Lung (tissue), 12 donors: ENCODE results near the gene SYTL2. TPM values are rescaled to one million over a fixed set of nuclear protein-coding genes. Genes with fewer than 3 reads are reported as not detected.

ENCODE experiments used
- ATAC-seq: fragments of 200-7000 bp; cut with Tn5 transposase; one replicate; pipeline ENCODE4 v1.9.1; 2020; ENCODE audit warnings: moderate number of reproducible peaks; ENCODE audit not compliant: insufficient read depth, low FRiP score
- DNase-seq, 3 donors: peaks; one replicate each; pipeline ENCODE4 v3.0.0-alpha.2; 2013 to 2017
- H3K27ac ChIP-seq, 2 donors: one replicate each; pipeline ENCODE4 v1.5.1; 2013; ENCODE audit warnings: mild to moderate bottlenecking in 2 of 2, moderate library complexity in 2 of 2, control low read depth in 1 of 2, inconsistent platforms in 1 of 2, low read depth in 1 of 2, low read length in 1 of 2
- H3K27me3 ChIP-seq, 3 donors: one replicate each; pipeline ENCODE4 v1.5.1; 2013; ENCODE audit warnings: low read length in 2 of 3; ENCODE audit not compliant: control insufficient read depth in 3 of 3, insufficient read depth in 3 of 3
- H3K36me3 ChIP-seq, 4 donors: one replicate each; pipeline ENCODE4 v1.5.1; 2013; ENCODE audit warnings: low read length in 4 of 4, mild to moderate bottlenecking in 1 of 4, moderate library complexity in 1 of 4; ENCODE audit not compliant: control insufficient read depth in 4 of 4, insufficient read depth in 4 of 4
- H3K4me1 ChIP-seq, 5 donors: one replicate each; pipeline ENCODE4 v1.5.1; 2013; ENCODE audit warnings: low read length in 5 of 5, mild to moderate bottlenecking in 2 of 5, moderate library complexity in 1 of 5; ENCODE audit not compliant: control insufficient read depth in 5 of 5, insufficient read depth in 5 of 5
- H3K4me3 ChIP-seq: one replicate; pipeline ENCODE4 v1.5.1; 2013; ENCODE audit warnings: mild to moderate bottlenecking, control low read depth, moderate library complexity
- H3K9ac ChIP-seq, 2 donors: one replicate each; pipeline ENCODE4 v1.5.1; 2013; ENCODE audit warnings: low read length in 2 of 2, control low read depth in 1 of 2; ENCODE audit not compliant: insufficient read depth in 1 of 2
- H3K9me3 ChIP-seq, 4 donors: one replicate each; pipeline ENCODE4 v1.5.1; 2013; ENCODE audit warnings: low read length in 3 of 4, mild to moderate bottlenecking in 1 of 4, moderate library complexity in 1 of 4; ENCODE audit not compliant: control insufficient read depth in 4 of 4, insufficient read depth in 3 of 4
- CTCF ChIP-seq: IDR thresholded peaks from 2 replicates; pipeline ENCODE4 v1.5.1; 2012; ENCODE audit warnings: mild to moderate bottlenecking; ENCODE audit errors: control extremely low read depth, extremely low read depth
- WGBS, 2 donors: extraction: QIAGEN DNeasy Blood & Tissue Kit; methylation state at CpG; one replicate each; pipeline ENCODE4 v1.1.7; 2013; 5-methylcytosine and 5-hydroxymethylcytosine counted together
- polyA plus RNA-seq, 2 donors: library from polyadenylated mRNA; stranded (reverse); fragments of 200-250 nt; gene quantifications; one replicate each; pipeline ENCODE4 v1.2.1, GENCODE V29; 2013
- total RNA-seq, 2 donors: library from RNA; depleted of rRNA in 1 of 2; stranded (reverse); fragments of >200 nt in 1 of 2; gene quantifications; one replicate each; pipeline ENCODE4 v1.2.1, GENCODE V29; 2014 to 2021
- donor health status: control.
- donor health status: control.
- donor health status: Bipolar disorder and iron deficiency.
- donor health status: healthy.
- donor health status: DM: yes; HTN: yes; CAD: no.

SYTL2 gene
- total and polyA plus RNA-seq, 4 donors, result 6.7 to 39.0 (median 16.5) TPM

- Histone ChIP-seq H3K36me3 (peaks cover 0 to 17% (median 7%) of the 10 kb centered on the region in 4 donors), H3K4me1 (peaks cover 0 to 26% (median 3%) of the 10 kb centered on the region in 5 donors), H3K27ac (peak within 1 kb of the TSS; percentile 99 to 100), H3K9me3 (no peaks in the 10 kb centered on the region), H3K27me3 (no peaks in the 10 kb centered on the region), H3K4me3 (peak within 1 kb of the TSS; percentile 92), H3K9ac (peak within 1 kb of the TSS; percentile 98 to 99)
- WGBS, 2 donors, result 0% methylated on average over 64 to 67 of the region's 67 CpGs
- DNase-seq, result peak; percentile 96 to 98 (median 97)
- no peak for TF ChIP-seq CTCF
- peak; percentile 97 for ATAC-seq
These were observed 146.1 kb downstream of the SYTL2 start, which contains the start of gene CREBZF for GRCh38 chr11:85664615-85665481. Gene CREBZF (minus strand): TSS chr11:85665129. CDS start chr11:85664875, 254 bp downstream.

GRCh38 chr11:85663753-85664614 lies 147.0 kb downstream of the SYTL2 start:
- peak overlapping the region; percentile 98 to 99 for H3K9ac ChIP-seq
- peak; percentile 73 for ATAC-seq
- 0% methylated on average over 73 of the region's 73 CpGs for WGBS, 2 donors
- no peaks in the 10 kb centered on the region for H3K9me3 ChIP-seq
- no peaks in the 10 kb centered on the region for H3K27me3 ChIP-seq
- H3K27ac ChIP-seq, result peak overlapping the region; percentile 99 to 100
- peak overlapping the region; percentile 92 for H3K4me3 ChIP-seq
- H3K4me1 ChIP-seq, result peaks cover 0 to 31% (median 3%) of the 10 kb centered on the region in 5 donors
- DNase-seq, result peak; percentile 87 to 89 (median 87)
- peaks cover 0 to 21% (median 7%) of the 10 kb centered on the region in 4 donors for H3K36me3 ChIP-seq
- TF ChIP-seq CTCF, result peak; percentile 9

- Histone ChIP-seq H3K9ac (peak overlapping the region; percentile 98 to 99), H3K9me3 (no peaks in the 10 kb centered on the region), H3K4me1 (peaks cover 0 to 31% (median 3%) of the 10 kb centered on the region in 5 donors), H3K4me3 (peak overlapping the region; percentile 92), H3K36me3 (peaks cover 0 to 21% (median 7%) of the 10 kb centered on the region in 4 donors), H3K27ac (peak overlapping the region in 1 of 2 donors; percentile 100), H3K27me3 (no peaks in the 10 kb centered on the region)
- 5 to 9% methylated on average over 10 of the region's 10 CpGs for WGBS, 2 donors
- peak in 1 of 3 donors; percentile 33 for DNase-seq
- ATAC-seq, result no peak
- no peak for TF ChIP-seq CTCF
These were observed 147.7 kb downstream of the SYTL2 start for GRCh38 chr11:85663080-85663752.
